RWPE1 (cell line): ENCODE data around the gene SPG7.
A peak's percentile ranks its signal among the peaks of the same experiment; 100 is the strongest.

ENCODE experiments used
- CTCF ChIA-PET: fragments of 350-600 bp; sonication (Branson Sonifier 250); formaldehyde crosslinking; extraction: SDS; loops from one replicate; lab custom pipeline; 2021; lab: Yijun Ruan, JAX
- POLR2A ChIA-PET: fragments of 400-600 bp; formaldehyde crosslinking; extraction: SDS; loops from one replicate; lab custom pipeline; 2020; ENCODE audit warnings: antibody characterized with exemption; ENCODE audit not compliant: low non-redundant PET; lab: Yijun Ruan, JAX
- DNase-seq: peaks from one replicate; pipeline ENCODE4 v3.0.0; 2012; ENCODE audit warnings: low spot score
- H3K27ac ChIP-seq: fragments of 450-650 bp; 2 replicates; pipeline ENCODE4 v1.5.1; 2017
- TF ChIP-seq, protein P1 (sequence below): fragments of 450-650 bp; conservative IDR thresholded peaks from 2 replicates; pipeline ENCODE4 v1.5.1; 2017; ENCODE audit warnings: low read depth, mild to moderate bottlenecking

SPG7 gene

GRCh38 chr16:89582614-89583196 is 74.5 kb downstream of the SPG7 start:
- ChIA-PET POLR2A (no interaction called here), CTCF (no interaction called here)
- H3K27ac ChIP-seq: peak overlapping the region; percentile 79
- TF ChIP-seq, protein P1, sequence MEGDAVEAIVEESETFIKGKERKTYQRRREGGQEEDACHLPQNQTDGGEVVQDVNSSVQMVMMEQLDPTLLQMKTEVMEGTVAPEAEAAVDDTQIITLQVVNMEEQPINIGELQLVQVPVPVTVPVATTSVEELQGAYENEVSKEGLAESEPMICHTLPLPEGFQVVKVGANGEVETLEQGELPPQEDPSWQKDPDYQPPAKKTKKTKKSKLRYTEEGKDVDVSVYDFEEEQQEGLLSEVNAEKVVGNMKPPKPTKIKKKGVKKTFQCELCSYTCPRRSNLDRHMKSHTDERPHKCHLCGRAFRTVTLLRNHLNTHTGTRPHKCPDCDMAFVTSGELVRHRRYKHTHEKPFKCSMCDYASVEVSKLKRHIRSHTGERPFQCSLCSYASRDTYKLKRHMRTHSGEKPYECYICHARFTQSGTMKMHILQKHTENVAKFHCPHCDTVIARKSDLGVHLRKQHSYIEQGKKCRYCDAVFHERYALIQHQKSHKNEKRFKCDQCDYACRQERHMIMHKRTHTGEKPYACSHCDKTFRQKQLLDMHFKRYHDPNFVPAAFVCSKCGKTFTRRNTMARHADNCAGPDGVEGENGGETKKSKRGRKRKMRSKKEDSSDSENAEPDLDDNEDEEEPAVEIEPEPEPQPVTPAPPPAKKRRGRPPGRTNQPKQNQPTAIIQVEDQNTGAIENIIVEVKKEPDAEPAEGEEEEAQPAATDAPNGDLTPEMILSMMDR: no peak
- DNase-seq: no peak

DNA sequence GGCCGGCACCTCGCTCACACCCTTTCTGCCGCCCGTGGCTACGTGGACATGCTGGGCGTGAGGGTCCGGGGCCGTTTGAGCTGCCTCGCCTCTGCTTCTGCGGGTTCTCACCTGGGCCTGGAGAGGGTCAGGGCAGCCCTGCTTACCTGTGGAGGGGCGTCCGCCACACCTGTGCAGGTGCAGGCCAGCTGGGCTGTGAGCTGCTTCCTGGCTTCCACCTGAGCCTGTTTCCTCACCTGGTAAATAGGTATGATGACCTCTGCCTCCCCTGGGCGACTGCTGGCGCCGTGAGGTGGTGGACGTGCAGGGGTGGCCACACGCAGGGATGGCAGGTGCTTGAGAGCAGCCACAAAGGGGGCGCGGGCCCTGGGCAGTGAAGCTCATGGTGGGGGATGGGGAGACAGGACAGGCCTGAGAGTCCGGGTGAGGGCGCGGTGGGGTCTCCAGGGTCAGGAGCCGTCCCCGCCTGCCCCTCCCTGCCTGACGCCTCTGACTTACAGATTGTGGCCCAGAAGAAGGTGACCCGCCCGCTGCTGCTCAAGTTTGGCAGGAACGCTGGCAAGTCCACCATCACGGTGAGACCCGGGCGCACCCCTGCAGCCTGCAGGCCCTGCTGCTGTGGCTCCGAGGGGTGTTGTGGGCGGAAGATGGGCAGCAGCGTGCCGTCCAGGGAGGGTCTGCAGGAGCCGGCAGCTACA is 75.1 kb downstream of the SPG7 start:
- TF ChIP-seq, protein P1: no peak
- no peak for DNase-seq
- CTCF ChIA-PET: interaction anchor here (0.6 kb wide), 2 partner anchors 18 to 57 kb away, joined by 3 to 7 read pairs; no protein-coding TSS in a partner anchor
- POLR2A ChIA-PET: no interaction called here
- no peak overlapping the region for H3K27ac ChIP-seq

DNA sequence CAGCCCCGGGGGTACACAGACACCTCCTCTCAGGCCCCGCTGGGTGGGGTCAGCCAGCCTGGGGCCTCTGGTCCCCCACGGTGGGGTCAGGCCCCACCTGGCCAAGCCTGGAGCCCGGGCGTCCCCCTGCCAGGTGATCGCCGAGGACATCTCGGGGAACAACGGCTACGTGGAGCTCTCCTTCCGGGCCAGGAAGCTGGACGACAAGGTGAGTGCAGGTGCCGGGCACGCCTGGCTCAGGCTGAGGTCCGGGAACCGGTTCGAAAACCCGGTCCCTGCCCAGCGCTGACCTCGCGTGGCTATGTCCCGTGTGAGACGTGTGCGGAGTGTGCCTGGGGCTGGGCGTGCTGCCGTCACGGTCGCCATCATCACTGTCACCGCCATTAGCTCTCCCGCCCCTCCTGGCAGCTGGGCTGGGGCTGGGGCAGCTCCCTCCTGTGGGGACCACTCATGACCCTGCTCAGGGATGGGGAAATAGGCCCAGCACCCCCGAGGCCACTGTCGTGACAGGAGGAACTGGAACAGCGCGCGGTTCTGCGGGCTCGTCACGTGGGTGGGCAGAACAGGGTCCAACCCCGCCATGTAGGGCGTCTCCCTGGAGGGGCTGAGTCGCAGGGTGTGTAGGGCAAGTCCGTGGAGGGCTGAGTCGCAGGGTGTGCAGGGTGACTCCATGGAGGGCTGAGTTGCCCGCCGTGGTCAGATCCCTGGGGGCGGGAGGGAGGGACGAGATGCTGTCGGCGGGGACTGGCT is 75.9 kb downstream of the SPG7 start:
- no peak overlapping the region for H3K27ac ChIP-seq
- no peak for DNase-seq
- TF ChIP-seq, protein P1: no peak
- CTCF ChIA-PET: interaction anchor here (0.6 kb wide), 2 partner anchors 19 to 56 kb away, joined by 3 to 7 read pairs; no protein-coding TSS in a partner anchor
- POLR2A ChIA-PET: interaction anchor here (0.5 kb wide), 1 partner anchor 233 kb away, joined by 4 read pairs; the partner anchor contains the start of gene FANCA

DNA sequence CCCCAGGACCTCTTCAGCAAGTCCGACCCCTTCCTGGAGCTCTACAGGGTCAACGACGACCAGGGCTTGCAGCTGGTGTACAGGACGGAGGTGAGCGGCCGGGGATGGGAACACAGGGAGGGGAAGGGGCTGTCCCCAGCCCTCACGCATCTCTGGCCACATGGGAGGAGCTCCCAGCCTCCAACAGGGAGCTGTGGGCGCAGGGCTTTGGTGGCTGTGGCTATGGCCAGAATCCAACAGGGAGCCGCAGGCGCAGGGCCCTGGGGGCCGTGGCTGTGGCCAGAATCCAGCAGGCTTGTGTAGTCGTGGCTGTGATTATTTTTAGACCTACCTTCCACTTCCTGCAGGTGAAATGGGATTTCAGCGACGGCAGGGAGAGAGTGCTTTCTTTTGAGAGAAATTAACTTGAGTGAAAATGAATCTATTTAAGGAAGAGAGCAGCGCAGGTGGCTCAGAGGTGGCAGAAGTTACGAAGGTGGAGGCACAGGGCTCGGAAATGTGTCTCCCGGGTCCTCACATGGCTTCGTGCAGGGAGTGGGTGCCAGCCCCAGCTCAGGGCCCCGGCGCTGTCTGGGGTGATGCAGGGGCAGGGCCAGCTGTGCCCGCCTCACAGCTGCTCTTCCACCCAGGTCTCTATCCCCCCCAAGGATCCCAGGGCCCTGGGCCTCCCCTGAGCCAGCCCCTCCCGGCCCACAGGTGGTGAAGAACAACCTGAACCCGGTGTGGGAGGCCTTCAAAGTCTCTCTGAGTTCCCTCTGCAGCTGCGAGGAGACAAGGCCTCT is 76.8 kb downstream of the SPG7 start:
- DNase-seq: no peak
- POLR2A ChIA-PET: interaction anchor here (0.5 kb wide), 1 partner anchor 232 kb away, joined by 4 read pairs; the partner anchor contains the start of gene FANCA

GRCh38 chr16:89586218-89586617 is 78.0 kb downstream of the SPG7 start:
- CTCF ChIA-PET: no interaction called here
- DNase-seq: no peak
- POLR2A ChIA-PET: no interaction called here
- TF ChIP-seq, protein P1: no peak
- H3K27ac ChIP-seq: peak overlapping the region; percentile 42; the same call in 1 of the 2 replicates

More for the DNA sequence above, 76.8 kb downstream of the SPG7 start:
- TF ChIP-seq, protein P1: no peak
- H3K27ac ChIP-seq: peak overlapping the region; percentile 42
- CTCF ChIA-PET: no interaction called here
